Stimulated activated CD8-positive, alpha-beta memory T cell treated with anti-CD3 and anti-CD28 coated beads, Interleukin-4, amount 100 ng/mL, for 4 hours (primary cell): ENCODE data around the gene RABGAP1.

Experiments
- DNase-seq, 2 donors: peaks; one replicate each; pipeline ENCODE4 v3.0.0-alpha.2; 2020; ENCODE audit warnings: low read depth in 2 of 2, low spot score in 1 of 2

The RABGAP1 gene

DNA sequence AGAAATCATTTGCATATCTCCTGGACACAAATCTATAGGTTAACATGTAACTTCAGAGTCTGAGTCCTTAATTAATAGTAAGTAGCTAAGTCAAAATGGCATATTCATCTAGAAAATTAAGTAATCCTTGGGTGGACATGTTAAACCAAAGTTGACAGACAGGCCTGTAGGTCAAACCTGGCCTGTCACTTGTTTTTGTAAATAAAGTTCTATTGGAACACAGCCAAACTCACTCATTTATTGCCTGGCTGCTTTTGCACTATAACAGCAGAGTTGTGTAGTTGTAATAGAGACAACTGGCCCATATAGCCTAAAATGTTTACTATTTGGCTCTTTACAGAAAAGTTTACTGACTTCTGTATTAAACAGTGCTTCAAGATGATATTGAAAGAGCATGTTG is 68.1 kb downstream of the RABGAP1 start:
- no peak for DNase-seq

DNA sequence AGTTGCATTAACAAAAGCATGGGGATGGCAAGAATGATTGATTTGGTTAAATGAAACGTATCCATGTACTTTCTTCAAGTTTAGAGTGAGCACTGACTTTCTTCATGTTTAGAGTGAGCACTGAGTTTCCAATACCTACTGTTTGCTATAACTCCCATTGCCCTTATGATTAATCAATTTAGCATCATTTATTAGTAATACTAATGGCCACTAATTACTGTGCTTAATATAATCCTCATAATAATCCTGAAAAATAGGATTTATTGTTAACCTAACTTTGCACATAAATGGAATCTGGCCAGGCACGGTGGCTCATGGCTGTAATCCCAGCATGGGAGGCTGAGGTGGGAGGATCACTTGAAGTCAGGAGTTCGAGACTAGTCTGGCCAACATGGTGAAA is 70.6 kb downstream of the RABGAP1 start:
- no peak for DNase-seq

DNA sequence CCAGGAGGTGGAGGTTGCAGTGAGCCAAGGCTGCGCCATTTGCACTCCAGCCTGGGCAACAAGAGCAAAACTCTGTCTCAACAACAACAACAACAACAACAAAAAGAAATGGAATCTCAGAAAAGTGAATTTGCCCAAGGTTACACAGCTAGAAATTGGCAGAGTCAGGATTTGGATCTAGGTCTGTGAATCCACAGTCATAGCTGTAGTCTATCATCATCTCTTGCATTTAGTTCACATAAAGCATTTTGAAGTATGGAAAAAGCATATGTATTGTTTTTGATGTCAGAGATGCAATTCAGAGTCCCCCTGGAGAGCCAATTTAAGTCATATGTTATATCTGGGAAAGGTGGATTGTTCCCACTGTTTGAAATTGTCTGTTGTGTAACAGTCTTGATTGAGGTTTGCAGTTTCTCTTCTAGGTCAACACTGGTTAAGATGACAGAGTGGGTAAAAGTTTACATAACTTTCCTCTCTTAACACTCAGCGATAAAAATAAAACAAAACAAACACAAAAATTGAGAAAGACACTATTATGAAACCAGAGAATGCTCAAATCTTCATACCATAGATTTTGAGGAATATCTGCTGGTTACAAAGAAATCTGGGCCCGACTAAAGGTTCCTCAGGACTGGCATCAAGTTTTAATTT is 71.2 kb downstream of the RABGAP1 start:
- DNase-seq = no peak

DNA sequence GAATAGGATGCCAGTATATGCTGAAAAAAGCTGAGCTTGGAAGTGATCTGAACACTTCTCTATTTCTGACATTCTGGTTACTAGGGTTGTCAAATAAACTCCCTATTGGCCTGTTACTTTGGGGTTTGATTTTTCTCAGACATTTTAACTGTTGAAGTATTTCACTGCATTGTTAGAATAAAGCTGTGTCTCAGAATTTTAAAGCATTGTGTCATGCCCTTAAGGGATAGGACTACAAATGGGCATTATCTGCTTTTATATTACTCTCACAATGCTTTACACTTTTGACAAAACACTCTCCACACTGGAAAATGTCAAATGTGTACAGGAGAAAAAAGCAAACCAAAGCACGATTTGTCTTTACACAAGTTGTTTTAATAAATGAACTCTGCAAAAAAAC is 75.8 kb downstream of the RABGAP1 start:
- DNase-seq = no peak

DNA sequence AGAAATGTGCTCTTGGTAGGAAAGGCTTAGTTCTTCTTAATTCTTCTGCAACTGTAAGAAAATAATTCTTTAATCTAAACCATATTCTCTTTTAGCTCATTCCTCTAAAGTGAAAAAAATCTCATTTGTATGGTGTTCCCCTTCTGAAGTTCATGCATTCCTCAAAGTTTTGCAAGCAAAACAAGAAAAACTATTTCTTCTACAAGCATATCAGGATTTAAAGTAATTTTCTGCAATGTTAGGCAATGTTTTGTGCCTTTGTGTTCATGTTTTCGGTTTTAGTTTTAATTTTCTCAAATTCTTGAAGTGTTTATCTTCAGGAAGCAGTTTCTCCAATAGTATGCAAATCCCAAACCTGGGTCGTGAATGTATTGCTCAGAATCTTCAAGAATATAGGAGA is 80.0 kb downstream of the RABGAP1 start:
- no peak for DNase-seq

DNA sequence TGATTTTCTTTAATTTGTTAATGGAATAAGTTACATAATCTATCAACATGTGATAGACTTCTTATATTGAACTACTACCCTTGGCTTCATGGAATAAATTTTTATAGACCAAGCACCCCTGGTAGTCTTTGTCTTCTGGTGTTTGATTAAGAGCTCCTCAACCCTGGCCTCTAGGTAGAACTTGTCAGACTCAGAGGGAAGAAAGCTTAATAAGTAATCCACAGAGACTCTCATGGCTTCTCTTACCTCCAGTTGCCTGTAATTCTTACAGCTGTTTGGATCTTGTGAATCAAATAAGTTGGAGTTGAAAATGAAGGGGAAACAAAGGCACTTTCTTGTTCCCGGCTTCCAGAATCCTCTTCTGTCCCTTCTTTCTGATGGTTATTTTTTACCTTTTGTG is 85.6 kb downstream of the RABGAP1 start:
- no peak for DNase-seq

DNA sequence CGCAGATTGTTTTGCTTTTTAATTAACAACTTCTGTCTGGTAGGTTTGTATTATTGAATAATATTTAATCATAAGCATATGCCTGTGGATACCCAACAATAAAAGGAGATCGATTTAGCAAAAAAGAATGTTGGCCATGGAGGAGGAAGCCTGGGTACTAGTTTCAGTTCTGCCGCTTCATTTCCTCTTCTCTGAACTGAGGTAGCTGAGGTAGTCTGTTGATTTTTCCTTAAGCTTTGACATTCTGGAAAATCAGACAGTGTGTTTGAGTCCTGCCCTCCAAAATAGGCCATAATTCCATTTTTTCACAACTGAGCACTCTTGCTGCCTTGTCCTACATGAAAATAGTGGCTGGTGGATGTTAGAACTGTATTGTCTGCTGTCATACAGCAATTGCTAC is 86.7 kb downstream of the RABGAP1 start:
- no peak for DNase-seq

DNA sequence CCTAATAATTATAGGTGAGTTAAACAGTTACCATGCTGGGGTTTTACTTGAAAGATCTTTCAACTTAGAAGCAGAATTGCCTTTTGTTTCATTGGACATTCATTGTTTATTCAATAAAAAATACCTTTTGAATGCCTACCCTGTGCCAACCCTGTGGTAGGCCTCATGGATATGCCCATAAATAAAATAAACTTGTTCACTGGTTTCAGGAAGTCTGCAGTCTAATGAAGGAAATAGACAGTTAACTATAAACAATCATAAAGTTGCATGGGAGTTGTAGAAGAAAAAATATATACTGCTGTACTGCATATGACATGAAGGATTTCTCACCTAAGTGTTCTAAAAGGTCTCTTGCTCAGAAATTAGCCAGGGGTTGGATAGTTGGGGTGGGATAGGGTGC is 87.3 kb downstream of the RABGAP1 start:
- no peak for DNase-seq

DNA sequence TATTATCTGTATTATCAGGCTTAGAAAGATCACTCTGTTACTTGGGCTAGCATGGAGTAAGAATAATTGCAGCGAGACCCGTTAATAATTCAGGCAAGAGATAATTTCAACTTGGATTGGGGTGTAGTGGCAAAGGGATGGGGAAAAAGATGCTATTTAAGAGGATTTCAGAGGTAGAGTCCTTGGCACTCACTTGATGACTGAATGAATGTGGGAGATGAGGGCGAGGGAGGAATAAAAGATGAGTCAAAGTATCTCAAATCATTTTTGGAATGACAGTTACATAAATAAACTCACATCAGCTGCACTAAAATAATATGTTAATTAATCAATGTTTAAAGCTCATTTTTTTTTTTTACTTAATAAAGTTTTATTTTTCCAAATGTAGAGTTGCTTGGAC is 88.2 kb downstream of the RABGAP1 start:
- DNase-seq = no peak

DNA sequence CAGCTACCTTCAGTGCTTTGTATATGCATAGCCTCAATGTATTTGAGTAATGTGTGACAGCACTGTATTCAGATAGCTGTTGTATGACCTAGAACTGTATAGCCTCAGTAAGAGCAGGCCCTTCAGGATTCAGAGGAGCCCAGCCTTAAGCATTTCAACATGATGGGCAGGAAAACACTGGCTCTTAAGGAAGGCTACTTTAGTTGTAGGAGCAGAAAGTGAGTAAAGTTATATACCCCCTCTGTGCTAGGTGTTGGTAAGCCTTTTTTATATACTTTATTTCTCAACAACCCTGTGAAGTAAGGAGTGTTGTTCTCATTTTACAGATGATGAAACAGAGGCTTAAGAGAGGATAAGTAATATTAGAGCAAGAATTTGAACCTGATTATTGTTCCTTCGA is 91.1 kb downstream of the RABGAP1 start:
- DNase-seq = no peak

DNA sequence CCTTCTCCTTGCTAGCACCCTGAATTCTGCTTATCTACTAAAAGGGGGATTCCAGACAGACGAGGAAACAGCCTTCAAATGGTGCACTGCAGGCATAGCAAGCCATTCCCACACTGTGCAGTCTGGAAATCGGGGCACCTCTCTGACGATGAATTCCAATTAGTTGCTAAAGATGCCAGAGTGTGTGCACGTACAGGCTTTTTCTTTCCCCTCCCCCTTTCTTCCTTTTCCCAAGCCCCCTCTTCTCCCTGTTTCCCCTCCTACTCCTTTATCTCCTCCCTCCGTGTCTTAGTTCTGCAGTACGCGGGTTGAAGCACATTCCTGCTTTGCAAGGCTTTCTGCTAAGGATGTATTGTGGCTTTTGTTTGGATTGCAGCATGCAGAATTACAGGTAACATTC is 92.5 kb downstream of the RABGAP1 start, which contains the start of gene GPR21:
GPR21 (plus strand) TSS at position 316 of the 400 bp plus-strand sequence. CDS start 900 bp downstream, outside the sequence.
- DNase-seq = no peak

DNA sequence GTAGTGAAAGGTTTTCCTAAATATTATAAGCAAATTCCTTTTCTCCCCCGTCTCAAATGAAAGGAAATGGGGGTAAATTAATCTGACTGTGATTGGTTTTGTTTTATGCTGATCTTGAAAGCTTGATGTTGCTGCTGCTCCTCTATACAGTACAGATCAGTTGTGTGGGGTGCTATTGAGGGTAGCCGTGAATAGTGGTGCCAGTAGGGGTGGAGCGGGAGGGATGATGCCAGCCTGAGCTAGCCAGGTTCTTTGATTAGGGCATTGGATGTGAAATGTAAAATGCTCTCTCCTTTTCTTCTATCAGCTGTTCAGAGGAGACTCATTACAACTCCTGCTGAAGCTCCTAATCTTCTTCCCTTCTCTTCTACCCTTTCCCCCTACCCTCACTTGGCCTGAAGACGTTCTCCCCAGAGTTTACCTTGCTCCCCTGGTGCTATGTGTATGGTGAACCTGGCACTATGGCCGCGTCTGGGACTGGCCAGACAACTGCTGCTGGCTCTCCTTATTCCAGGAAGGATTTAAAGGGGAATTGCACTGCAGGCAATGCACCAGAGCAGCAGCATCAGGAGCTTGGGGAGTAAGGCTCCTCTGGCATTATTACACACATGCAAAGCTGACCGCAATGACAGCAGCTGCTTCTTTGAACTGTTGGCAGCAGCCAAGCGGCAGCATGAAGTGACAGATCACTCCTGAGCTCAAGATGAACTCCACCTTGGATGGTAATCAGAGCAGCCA is 93.2 kb downstream of the RABGAP1 start:
- no peak for DNase-seq

DNA sequence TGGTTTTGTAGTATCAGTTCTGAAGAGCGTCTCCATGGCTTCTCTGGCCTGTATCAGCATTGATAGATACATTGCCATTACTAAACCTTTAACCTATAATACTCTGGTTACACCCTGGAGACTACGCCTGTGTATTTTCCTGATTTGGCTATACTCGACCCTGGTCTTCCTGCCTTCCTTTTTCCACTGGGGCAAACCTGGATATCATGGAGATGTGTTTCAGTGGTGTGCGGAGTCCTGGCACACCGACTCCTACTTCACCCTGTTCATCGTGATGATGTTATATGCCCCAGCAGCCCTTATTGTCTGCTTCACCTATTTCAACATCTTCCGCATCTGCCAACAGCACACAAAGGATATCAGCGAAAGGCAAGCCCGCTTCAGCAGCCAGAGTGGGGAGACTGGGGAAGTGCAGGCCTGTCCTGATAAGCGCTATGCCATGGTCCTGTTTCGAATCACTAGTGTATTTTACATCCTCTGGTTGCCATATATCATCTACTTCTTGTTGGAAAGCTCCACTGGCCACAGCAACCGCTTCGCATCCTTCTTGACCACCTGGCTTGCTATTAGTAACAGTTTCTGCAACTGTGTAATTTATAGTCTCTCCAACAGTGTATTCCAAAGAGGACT is 94.2 kb downstream of the RABGAP1 start:
- no peak for DNase-seq

DNA sequence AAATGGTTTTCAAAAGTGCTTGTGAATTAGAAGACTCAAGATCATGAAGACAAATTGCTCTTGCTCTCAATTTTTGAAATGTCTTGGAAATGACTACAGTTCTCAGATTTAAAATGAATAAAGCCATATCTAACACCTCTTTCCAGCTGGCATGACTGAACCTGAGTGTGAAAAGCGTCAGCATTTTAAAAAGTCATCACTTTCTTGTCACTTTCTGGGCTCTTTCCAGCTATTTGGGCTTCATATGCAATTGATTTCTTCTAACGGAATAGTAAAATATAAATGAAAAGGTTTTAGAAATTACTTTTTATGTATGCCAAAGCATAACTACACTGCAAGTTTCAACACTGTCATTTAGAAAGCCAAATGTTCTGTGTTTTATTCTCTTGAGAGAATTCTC is 95.0 kb downstream of the RABGAP1 start:
- no peak for DNase-seq

DNA sequence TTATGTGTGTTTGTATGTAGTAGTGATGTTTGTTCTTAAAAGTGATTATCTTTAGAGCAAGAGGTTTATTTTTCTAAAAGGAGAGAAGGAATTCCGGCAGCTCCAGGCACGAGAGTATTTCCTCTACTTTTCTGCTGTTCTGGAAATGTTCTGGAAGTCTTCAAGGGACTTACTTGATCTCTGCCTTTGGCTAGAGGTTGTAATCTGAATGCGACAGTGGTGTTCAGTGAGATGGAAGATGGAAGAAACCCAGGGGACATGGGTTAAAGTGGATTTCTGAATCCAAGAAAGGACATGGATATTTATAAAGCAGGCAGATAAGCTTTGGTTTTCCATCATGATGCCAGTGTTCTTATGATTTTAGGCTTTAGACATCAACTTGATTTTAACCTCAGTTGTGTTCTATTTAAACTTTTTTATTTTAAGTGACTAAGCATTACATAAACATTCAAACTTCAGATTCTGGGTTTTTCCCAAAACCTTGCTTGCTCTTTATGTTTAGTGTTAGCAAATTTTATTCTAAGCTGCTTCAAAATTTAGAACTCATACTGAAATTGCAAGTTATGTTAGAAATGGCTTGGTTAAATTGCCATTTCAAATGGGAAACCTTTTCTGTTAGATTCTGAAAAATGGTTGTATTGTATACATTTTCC is 96.2 kb downstream of the RABGAP1 start:
- DNase-seq = no peak

DNA sequence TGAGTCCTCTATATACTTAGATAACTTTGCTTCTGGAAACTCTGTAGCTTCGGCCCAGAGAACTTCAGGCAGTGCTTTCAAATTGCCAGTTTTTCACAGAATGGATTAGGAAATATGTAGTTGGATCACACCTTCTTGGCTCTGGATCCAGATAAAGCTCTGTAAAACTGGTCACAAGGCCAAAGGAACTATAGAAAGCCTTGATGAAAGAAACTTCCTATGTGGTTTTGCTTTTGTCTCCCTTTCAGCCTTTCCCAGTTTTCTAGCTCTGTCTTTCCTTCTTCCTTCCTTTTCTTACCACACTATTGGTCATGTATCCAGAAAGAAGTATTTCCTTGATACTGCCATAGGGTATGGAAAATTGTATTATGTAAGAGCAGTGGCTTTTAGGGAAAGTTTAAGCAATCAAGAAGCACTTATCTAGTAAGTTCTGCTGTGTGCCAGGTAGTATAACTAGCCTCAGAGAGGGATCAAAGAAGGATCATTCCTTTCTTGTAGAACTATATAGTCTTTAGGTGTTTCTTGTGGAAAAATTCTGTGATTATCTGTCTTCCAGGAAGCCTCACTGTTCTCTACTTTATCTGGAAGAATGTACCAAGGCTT is 98.9 kb downstream of the RABGAP1 start:
- DNase-seq = no peak

DNA sequence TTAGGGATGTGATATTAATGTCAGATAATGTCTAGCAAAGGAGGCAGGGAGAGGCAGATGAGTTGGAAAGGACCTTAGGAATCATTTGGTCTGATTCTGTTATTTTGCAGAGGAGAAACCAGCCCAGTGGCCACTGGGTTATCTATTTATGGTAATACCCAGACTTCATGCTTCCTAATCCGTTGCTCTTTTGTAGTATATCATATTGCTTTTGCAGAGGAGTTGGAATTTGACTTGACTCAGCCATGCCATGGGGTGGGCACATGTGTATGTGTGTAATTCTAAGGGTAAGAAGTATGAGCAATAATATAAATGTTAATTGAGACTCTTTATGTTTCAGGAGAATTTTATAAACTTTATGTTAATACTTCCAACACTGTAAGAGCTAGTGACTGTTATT is 100.0 kb downstream of the RABGAP1 start:
- DNase-seq = no peak

DNA sequence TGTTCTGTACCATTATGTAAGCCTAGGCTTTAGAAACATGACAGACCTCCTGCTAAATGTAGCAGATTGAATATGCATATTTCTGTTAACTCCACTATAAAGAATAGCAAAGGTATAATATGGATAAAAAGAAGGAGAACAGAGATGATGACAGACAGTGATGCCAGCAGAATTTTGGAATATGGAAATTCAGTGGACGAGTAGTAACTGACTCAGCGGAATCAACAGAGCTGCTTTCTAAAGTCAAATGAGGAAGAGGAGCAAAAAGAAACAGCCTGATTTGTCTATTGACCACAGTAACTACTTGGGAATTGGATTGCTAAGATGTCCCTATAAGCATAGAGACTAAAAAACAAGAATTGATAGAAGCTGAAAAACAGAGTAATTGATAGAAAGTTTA is 100.7 kb downstream of the RABGAP1 start:
- DNase-seq = no peak

DNA sequence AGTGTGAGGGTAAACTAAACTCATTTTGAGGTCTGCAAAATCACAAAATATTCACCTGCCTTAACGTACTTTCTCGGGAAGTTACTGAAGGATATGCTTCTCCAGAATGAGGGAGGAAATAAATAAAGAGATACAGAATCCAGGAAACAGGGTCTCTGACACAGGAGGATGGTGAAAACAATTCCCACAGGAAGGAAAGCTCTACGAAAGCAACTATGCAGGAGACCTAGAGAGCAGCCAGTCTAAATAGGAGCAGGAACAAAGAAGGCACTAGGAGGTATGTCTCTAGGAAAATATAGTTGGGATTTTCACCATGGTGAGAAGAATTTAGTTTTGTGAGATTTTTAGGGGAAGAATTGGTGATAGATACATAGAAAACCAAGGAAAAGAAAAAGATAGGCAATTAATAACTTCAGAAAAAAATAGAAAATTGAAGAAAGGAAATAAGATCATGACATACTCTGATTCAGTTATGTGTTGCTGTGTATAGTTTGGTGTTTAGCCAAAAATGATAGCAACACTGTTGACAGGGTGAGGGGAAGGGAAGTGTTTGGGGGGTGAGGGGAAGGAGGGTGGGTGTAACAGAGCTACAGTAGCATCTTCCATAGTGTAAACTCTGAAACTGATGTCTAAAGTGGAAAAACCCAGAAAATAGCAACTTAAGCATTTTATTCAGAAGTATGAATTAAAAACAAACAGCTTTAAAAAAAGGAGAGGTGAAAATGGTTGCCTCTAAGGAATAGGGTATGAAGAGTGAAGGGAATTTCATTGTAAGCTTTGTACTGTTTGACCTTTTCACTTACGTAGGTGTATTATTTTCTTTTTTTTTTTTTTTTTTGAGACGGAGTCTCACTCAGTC is 102.5 kb downstream of the RABGAP1 start:
- no peak for DNase-seq

DNA sequence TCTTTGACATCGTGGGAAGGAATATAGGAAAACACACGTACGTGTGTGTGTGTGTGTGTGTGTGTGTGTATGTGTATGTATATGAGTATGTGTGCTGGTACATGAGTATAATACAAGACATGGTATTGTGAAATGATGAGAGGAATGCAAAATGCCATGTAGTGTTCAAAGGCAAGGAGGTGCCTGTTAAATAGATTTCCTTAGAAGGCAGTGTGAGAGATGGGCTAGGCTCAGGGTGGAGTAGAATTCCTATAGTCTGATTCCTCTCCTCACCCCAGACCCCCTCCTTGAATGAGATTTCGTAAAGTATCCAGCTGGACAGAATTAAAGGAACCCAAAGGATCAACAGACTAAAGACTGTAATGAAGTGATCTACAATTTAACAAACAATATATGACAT is 103.8 kb downstream of the RABGAP1 start:
- DNase-seq = no peak
